GM19463 (cell line): ENCODE data around the gene COL23A1.

Experiments used
- ATAC-seq: cut with Tn5 transposase; IDR thresholded peaks from one replicate; pipeline ENCODE4 v1.9.1; 2021; ENCODE audit warnings: mild to moderate bottlenecking, moderate library complexity; ENCODE audit not compliant: unreplicated experiment

Gene COL23A1

GRCh38 chr5:178560911-178561310, 29.3 kb downstream of the COL23A1 start:
- ATAC-seq, result no peak

GRCh38 chr5:178557416-178557815, 32.8 kb downstream of the COL23A1 start:
- ATAC-seq, result no peak

GRCh38 chr5:178555771-178556211, 34.4 kb downstream of the COL23A1 start:
- no peak for ATAC-seq

GRCh38 chr5:178555005-178555404, 35.2 kb downstream of the COL23A1 start:
- ATAC-seq, result no peak

- no peak for ATAC-seq
These were observed 35.9 kb downstream of the COL23A1 start for GRCh38 chr5:178554311-178554710.

- no peak for ATAC-seq
These were observed 36.7 kb downstream of the COL23A1 start for GRCh38 chr5:178553517-178553916.

- no peak for ATAC-seq
These were observed 38.7 kb downstream of the COL23A1 start for GRCh38 chr5:178551468-178551867.

GRCh38 chr5:178551059-178551458, 39.1 kb downstream of the COL23A1 start:
- no peak for ATAC-seq

GRCh38 chr5:178548746-178549145, 41.4 kb downstream of the COL23A1 start:
- ATAC-seq, result no peak

- ATAC-seq, result no peak
These were observed 42.3 kb downstream of the COL23A1 start for GRCh38 chr5:178547753-178548415.

- ATAC-seq, result no peak
These were observed 43.0 kb downstream of the COL23A1 start for GRCh38 chr5:178547052-178547666.

- ATAC-seq, result no peak
These were observed 43.5 kb downstream of the COL23A1 start for GRCh38 chr5:178546675-178547033.

GRCh38 chr5:178545941-178546674, 44.1 kb downstream of the COL23A1 start:
- ATAC-seq, result no peak

GRCh38 chr5:178545176-178545575, 45.0 kb downstream of the COL23A1 start:
- no peak for ATAC-seq

- ATAC-seq, result no peak
These were observed 45.9 kb downstream of the COL23A1 start for GRCh38 chr5:178544166-178544834.

GRCh38 chr5:178542455-178542854, 47.7 kb downstream of the COL23A1 start:
- ATAC-seq, result no peak

- no peak for ATAC-seq
These were observed 49.7 kb downstream of the COL23A1 start for GRCh38 chr5:178540526-178540925.

- no peak for ATAC-seq
These were observed 51.4 kb downstream of the COL23A1 start for GRCh38 chr5:178538741-178539229.

GRCh38 chr5:178537467-178538371, 52.5 kb downstream of the COL23A1 start:
- ATAC-seq, result no peak
